Neural cell (in vitro differentiated cells): ENCODE measurements around the gene INS. TPM values are rescaled to one million over a fixed set of nuclear protein-coding genes. Genes with fewer than 3 reads are reported as not detected.

Source experiments
- H2AFZ ChIP-seq: fragments of 200-600, 300-800 bp; sonication (generic), shearing (Covaris generic); 2 replicates; pipeline ENCODE4 v1.6.0; 2014; ENCODE audit warnings: low read depth, mild to moderate bottlenecking, antibody characterized with exemption, low read length, moderate library complexity
- H3F3A ChIP-seq: fragments of 200-600 bp; shearing (Covaris generic); 2 replicates; pipeline ENCODE4 v1.6.1; 2016; ENCODE audit warnings: mild to moderate bottlenecking, moderate library complexity, mixed read lengths, antibody characterized with exemption, low read length; ENCODE audit not compliant: insufficient read depth, poor library complexity, severe bottlenecking
- H3K27ac ChIP-seq: fragments of 200-600, 300-800 bp; sonication (generic), shearing (Covaris generic); 2 replicates; pipeline ENCODE4 v1.5.1; 2014; ENCODE audit warnings: mild to moderate bottlenecking, low read length, moderate library complexity
- H3K27me3 ChIP-seq: fragments of 300-800, 200-600 bp; sonication (generic), shearing (Covaris generic); 2 replicates; pipeline ENCODE4 v1.6.0; 2014; ENCODE audit warnings: mild to moderate bottlenecking, low read depth, low read length, moderate library complexity; ENCODE audit not compliant: insufficient read depth
- H3K36me3 ChIP-seq: fragments of 300-800, 200-600 bp; sonication (generic), shearing (Covaris generic); 2 replicates; pipeline ENCODE4 v1.5.1; 2014; ENCODE audit warnings: mild to moderate bottlenecking, antibody characterized with exemption, low read length, moderate library complexity; ENCODE audit not compliant: insufficient read depth
- H3K4me2 ChIP-seq: fragments of 300-800, 200-600 bp; sonication (generic), shearing (Covaris generic); 2 replicates; pipeline ENCODE4 v1.6.0; 2014; ENCODE audit warnings: mild to moderate bottlenecking, low read length
- H3K4me3 ChIP-seq: fragments of 300-800, 200-600 bp; sonication (generic), shearing (Covaris generic); 2 replicates; pipeline ENCODE4 v1.5.1; 2014; ENCODE audit warnings: mild to moderate bottlenecking, low read length, moderate library complexity
- H3K79me2 ChIP-seq: fragments of 200-600 bp; shearing (Covaris generic); replicated peaks from 2 replicates; pipeline ENCODE4 v1.6.0; 2014; ENCODE audit warnings: mild to moderate bottlenecking, low read length, moderate library complexity; ENCODE audit not compliant: insufficient read depth
- H3K9ac ChIP-seq: fragments of 300-800, 200-600 bp; sonication (generic), shearing (Covaris generic); 2 replicates; pipeline ENCODE4 v1.6.1; 2016; ENCODE audit warnings: mild to moderate bottlenecking, low read length, mixed read lengths
- H3K9me2 ChIP-seq: fragments of 200-600 bp; shearing (Covaris generic); 2 replicates; pipeline ENCODE4 v1.6.1; 2016; ENCODE audit warnings: mild to moderate bottlenecking, low read length, mixed read lengths; ENCODE audit not compliant: insufficient read depth
- H3K9me3 ChIP-seq: fragments of 200-600, 300-800 bp; sonication (generic), shearing (Covaris generic); 2 replicates; pipeline ENCODE4 v1.6.1; 2016; ENCODE audit warnings: mild to moderate bottlenecking, mixed run types, low read length, moderate library complexity, mixed read lengths
- H4K20me1 ChIP-seq: fragments of 200-600 bp; shearing (Covaris generic); 2 replicates; pipeline ENCODE4 v1.6.1; 2016; ENCODE audit warnings: mild to moderate bottlenecking, mixed run types; ENCODE audit not compliant: insufficient read depth
- CTCF ChIP-seq: fragments of 450-650 bp; IDR thresholded peaks from 2 replicates; pipeline ENCODE4 v1.5.1; 2014; ENCODE audit warnings: antibody characterized with exemption, mild to moderate bottlenecking, moderate library complexity; ENCODE audit not compliant: poor library complexity, severe bottlenecking
- EZH2 ChIP-seq: fragments of 200-600, 300-800 bp; shearing (Covaris generic), sonication (generic); IDR thresholded peaks from 2 replicates; pipeline ENCODE4 v1.6.1; 2014; ENCODE audit warnings: antibody characterized with exemption, low read length, borderline replicate concordance, mild to moderate bottlenecking; ENCODE audit not compliant: insufficient read depth, poor library complexity, severe bottlenecking
- REST ChIP-seq: IDR thresholded peaks from 2 replicates; pipeline ENCODE4 v1.6.1; 2012; ENCODE audit warnings: borderline replicate concordance
- SMC3 ChIP-seq: fragments of 450-650 bp; conservative IDR thresholded peaks from 2 replicates; pipeline ENCODE4 v1.6.1; 2014; ENCODE audit warnings: antibody characterized with exemption, mild to moderate bottlenecking, moderate library complexity; ENCODE audit not compliant: poor library complexity
- TAF1 ChIP-seq: IDR thresholded peaks from 2 replicates; pipeline ENCODE4 v1.6.1; 2012; ENCODE audit warnings: low read depth
- polyA plus RNA-seq: library from polyadenylated mRNA; depleted of rRNA; stranded (reverse); fragments of >200 nt; gene quantifications from 2 replicates; pipeline ENCODE4 v1.2.3, GENCODE V29; 2014

Gene INS
- polyA plus RNA-seq, 1 donor from 2014 or later = not detected

- TF ChIP-seq TAF1 (no peak), SMC3 (no peak), CTCF (no peak), REST (no peak)
- Histone ChIP-seq H3K79me2 (no peaks in the 10 kb centered on the region), H3K9me2 (no peaks in the 10 kb centered on the region), H3K27ac (no peak overlapping the region), H3K36me3 (no peaks in the 10 kb centered on the region), H3K9me3 (no peaks in the 10 kb centered on the region), H3K27me3 (no peaks in the 10 kb centered on the region), H4K20me1 (no peaks in the 10 kb centered on the region), H3F3A (no peaks in the 10 kb centered on the region), H2AFZ (no peak overlapping the region), H3K9ac (no peak overlapping the region), H3K4me3 (no peak overlapping the region), H3K4me2 (no peak overlapping the region)
Observed at GRCh38 chr11:2174361-2174760, 13.4 kb upstream of the INS start.

- Histone ChIP-seq H4K20me1 (no peaks in the 10 kb centered on the region), H3K4me3 (no peak overlapping the region), H2AFZ (no peak overlapping the region), H3K27ac (no peak overlapping the region), H3K79me2 (no peaks in the 10 kb centered on the region), H3K27me3 (no peaks in the 10 kb centered on the region), H3K9me3 (no peaks in the 10 kb centered on the region), H3K9ac (no peak overlapping the region), H3F3A (no peaks in the 10 kb centered on the region), H3K9me2 (no peaks in the 10 kb centered on the region), H3K4me2 (no peak overlapping the region), H3K36me3 (no peaks in the 10 kb centered on the region)
- TF ChIP-seq TAF1 = no peak
Observed at GRCh38 chr11:2173761-2174160, 12.8 kb upstream of the INS start.

- H3K27me3 ChIP-seq = no peaks in the 10 kb centered on the region
- H3K79me2 ChIP-seq = no peaks in the 10 kb centered on the region
- no peak overlapping the region for H2AFZ ChIP-seq
- no peak overlapping the region for H3K4me2 ChIP-seq
- H3F3A ChIP-seq = no peaks in the 10 kb centered on the region
- no peaks in the 10 kb centered on the region for H3K36me3 ChIP-seq
- no peaks in the 10 kb centered on the region for H4K20me1 ChIP-seq
- H3K9ac ChIP-seq = no peak overlapping the region
- no peaks in the 10 kb centered on the region for H3K9me2 ChIP-seq
- H3K27ac ChIP-seq = no peak overlapping the region
- TF ChIP-seq CTCF = peak; percentile 19
- TF ChIP-seq EZH2 = no peak
- H3K4me3 ChIP-seq = no peak overlapping the region
- H3K9me3 ChIP-seq = no peaks in the 10 kb centered on the region
Observed at GRCh38 chr11:2173150-2173693, 12.2 kb upstream of the INS start.
